BE2C (cell line): ENCODE results near the gene ANKS1A.

ENCODE experiments used
- DNase-seq: peaks from one replicate; pipeline ENCODE4 v3.0.0-alpha.2; 2020
- H3K27me3 ChIP-seq: fragments of 250-450 bp; sonication (Bioruptor Pico); 2 replicates; pipeline ENCODE4 v1.5.1; 2020; ENCODE audit warnings: mild to moderate bottlenecking
- H3K36me3 ChIP-seq: fragments of 250-450 bp; sonication (Bioruptor Pico); 2 replicates; pipeline ENCODE4 v1.5.1; 2020; ENCODE audit warnings: mild to moderate bottlenecking
- H3K4me1 ChIP-seq: fragments of 250-450 bp; sonication (Bioruptor Pico); 2 replicates; pipeline ENCODE4 v1.5.1; 2020
- H3K4me3 ChIP-seq: 2 replicates; pipeline ENCODE4 v1.5.1; 2011; ENCODE audit warnings: low read depth, low read length
- H3K9me3 ChIP-seq: fragments of 250-450 bp; sonication (Bioruptor Pico); 2 replicates; pipeline ENCODE4 v1.5.1; 2020
- CTCF ChIP-seq: IDR thresholded peaks from 2 replicates; pipeline ENCODE4 v1.5.1; 2012; ENCODE audit warnings: mild to moderate bottlenecking, low read depth, low read length

ANKS1A gene

GRCh38 chr6:35047265-35048011 is 158.4 kb downstream of the ANKS1A start:
- DNase-seq: no peak
- Histone ChIP-seq H3K9me3 (no peaks in the 10 kb centered on the region), H3K4me3 (no peak overlapping the region), H3K4me1 (no peaks in the 10 kb centered on the region; the same call in 1 of the 2 replicates), H3K36me3 (no peaks in the 10 kb centered on the region), H3K27me3 (no peaks in the 10 kb centered on the region)
- no peak for TF ChIP-seq CTCF

GRCh38 chr6:35048031-35048613 is 159.1 kb downstream of the ANKS1A start:
- no peaks in the 10 kb centered on the region for H3K9me3 ChIP-seq
- H3K4me3 ChIP-seq: no peak overlapping the region
- no peak for DNase-seq
- no peaks in the 10 kb centered on the region for H3K36me3 ChIP-seq
- H3K4me1 ChIP-seq: no peaks in the 10 kb centered on the region; the same call in 1 of the 2 replicates
- no peaks in the 10 kb centered on the region for H3K27me3 ChIP-seq
- TF ChIP-seq CTCF: no peak

GRCh38 chr6:35048631-35049083 is 159.6 kb downstream of the ANKS1A start:
- no peak for DNase-seq
- Histone ChIP-seq H3K36me3 (no peaks in the 10 kb centered on the region), H3K4me3 (no peak overlapping the region), H3K27me3 (no peaks in the 10 kb centered on the region), H3K4me1 (no peaks in the 10 kb centered on the region; the same call in 1 of the 2 replicates), H3K9me3 (no peaks in the 10 kb centered on the region)
- no peak for TF ChIP-seq CTCF

- H3K9me3 ChIP-seq: no peaks in the 10 kb centered on the region
- H3K36me3 ChIP-seq: no peaks in the 10 kb centered on the region
- DNase-seq: no peak
- TF ChIP-seq CTCF: no peak
- H3K4me1 ChIP-seq: no peaks in the 10 kb centered on the region; the same call in 1 of the 2 replicates
- H3K27me3 ChIP-seq: no peaks in the 10 kb centered on the region
- H3K4me3 ChIP-seq: no peak overlapping the region
Observed at GRCh38 chr6:35049156-35049735, 160.2 kb downstream of the ANKS1A start.

- no peaks in the 10 kb centered on the region for H3K36me3 ChIP-seq
- no peak for TF ChIP-seq CTCF
- no peak overlapping the region for H3K4me3 ChIP-seq
- DNase-seq: no peak
- H3K4me1 ChIP-seq: no peaks in the 10 kb centered on the region
- H3K27me3 ChIP-seq: no peaks in the 10 kb centered on the region
- H3K9me3 ChIP-seq: no peaks in the 10 kb centered on the region
Observed at GRCh38 chr6:35049900-35050756, 161.1 kb downstream of the ANKS1A start.
